HepG2 (cell line): ENCODE measurements around the gene ITPR1. TPM values are rescaled to one million over a fixed set of nuclear protein-coding genes. Genes with fewer than 3 reads are reported as not detected.
A peak's percentile ranks its signal among the peaks of the same experiment; 100 is the strongest.

Experiments used
- ATAC-seq: fragments of 200-7000 bp; cut with Tn5 transposase; 3 replicates; pipeline ENCODE4 v1.9.1; 2020; ENCODE audit warnings: mild to moderate bottlenecking, moderate library complexity
- BruUV-seq: library from RNA; stranded (reverse); fragments of 400-500 nt; replicated peaks from 2 replicates; lab custom pipeline; 2021; lab: Mats Ljungman, UMichigan
- CTCF ChIA-PET: fragments of 300-600 bp; formaldehyde crosslinking; extraction: SDS; loops from one replicate; lab custom pipeline; 2021; ENCODE audit warnings: low total read pairs, inconsistent platforms, low intra/inter-chr PET ratio; lab: Yijun Ruan, JAX
- POLR2A ChIA-PET: fragments of 350-600 bp; sonication (Branson Sonifier 250); formaldehyde crosslinking; loops from one replicate; lab custom pipeline; 2020; ENCODE audit warnings: antibody characterized with exemption, inconsistent platforms; lab: Yijun Ruan, JAX
- DNase-seq: peaks from one replicate; pipeline ENCODE4 v3.0.0-alpha.2; 2015; ENCODE audit warnings: low spot score
- FAIRE-seq: peaks from 3 replicates; lab custom pipeline; 2011; peaks lifted over from hg19 to GRCh38; lab: Jason Lieb, UNC
- H2AFZ ChIP-seq: one replicate; pipeline ENCODE4 v1.6.1; 2011; ENCODE audit warnings: low read length, inconsistent platforms
- H3K27ac ChIP-seq: fragments of 300-600 bp; 3 replicates; pipeline ENCODE4 v1.8.0; 2011; ENCODE audit warnings: mixed run types, mild to moderate bottlenecking, mixed read lengths, low read length, inconsistent platforms; ENCODE audit not compliant: insufficient read depth; ENCODE audit errors: extremely low read length
- H3K27me3 ChIP-seq, 2 experiments: fragments of 200-600 bp in 1 of 2; 2 replicates in 1 of 2; 3 replicates in 1 of 2; pipeline versions ENCODE4 v1.6.0 to v1.8.0; 2011; ENCODE audit warnings: low read length in 2 of 2, mild to moderate bottlenecking in 2 of 2, moderate library complexity in 2 of 2, inconsistent platforms in 1 of 2; ENCODE audit not compliant: insufficient read depth in 2 of 2, control insufficient read depth in 1 of 2
- H3K36me3 ChIP-seq, 2 experiments: fragments of 200-600 bp in 1 of 2; replicated peaks in 1 of 2; 2 replicates in 1 of 2; 3 replicates in 1 of 2; pipeline versions ENCODE4 v1.5.1 to v1.8.0; 2011; ENCODE audit warnings: low read length in 2 of 2, inconsistent platforms in 1 of 2; ENCODE audit not compliant: insufficient read depth in 2 of 2, control insufficient read depth in 1 of 2
- H3K4me1 ChIP-seq: 2 replicates; pipeline ENCODE4 v1.5.1; 2012; ENCODE audit warnings: low read length, inconsistent platforms; ENCODE audit not compliant: insufficient read depth
- H3K4me2 ChIP-seq: 2 replicates; pipeline ENCODE4 v1.6.0; 2011; ENCODE audit warnings: low read depth, low read length, inconsistent platforms
- H3K4me3 ChIP-seq, 3 experiments: fragments of 200-600 bp in 1 of 3; sonication (generic), shearing (Covaris generic) in 1 of 3; replicated peaks in 1 of 3; 2 replicates each; pipeline ENCODE4 v1.5.1; 2011 to 2016; ENCODE audit warnings: low read length in 3 of 3, inconsistent platforms in 2 of 3, low read depth in 2 of 3, mild to moderate bottlenecking in 2 of 3, control low read depth in 1 of 3, mixed read lengths in 1 of 3; ENCODE audit not compliant: insufficient read depth in 1 of 3
- H3K79me2 ChIP-seq: one replicate; pipeline ENCODE4 v1.6.1; 2011; ENCODE audit warnings: low read length, inconsistent platforms; ENCODE audit not compliant: insufficient read depth
- H3K9ac ChIP-seq: 2 replicates; pipeline ENCODE4 v1.6.0; 2011; ENCODE audit warnings: mild to moderate bottlenecking, low read depth, low read length, inconsistent platforms; ENCODE audit not compliant: insufficient read depth
- H3K9me3 ChIP-seq: 2 replicates; pipeline ENCODE4 v1.5.1; 2012; ENCODE audit warnings: mild to moderate bottlenecking, low read length
- H4K20me1 ChIP-seq: 2 replicates; pipeline ENCODE4 v1.6.0; 2011; ENCODE audit warnings: inconsistent platforms, mild to moderate bottlenecking, low read length, moderate library complexity; ENCODE audit not compliant: insufficient read depth
- MAFK ChIP-seq, 2 experiments: IDR thresholded peaks in 1 of 2; conservative IDR thresholded peaks in 1 of 2; 2 replicates each; pipeline ENCODE4 v1.6.1; 2011; ENCODE audit warnings: improper control_type of control experiment in 2 of 2, low read length in 2 of 2
- MAZ ChIP-seq, 2 experiments: sonication (generic) in 1 of 2; formaldehyde crosslinking in 1 of 2; IDR thresholded peaks; 2 replicates each; pipeline versions ENCODE4 v1.5.0 to v1.6.1; 2012 to 2020; ENCODE audit warnings: low read depth in 2 of 2, mild to moderate bottlenecking in 2 of 2, borderline replicate concordance in 1 of 2, improper control_type of control experiment in 1 of 2, low read length in 1 of 2, missing genetic modification reagents in 1 of 2, moderate library complexity in 1 of 2
- RCOR2 ChIP-seq: IDR thresholded peaks from 2 replicates; pipeline ENCODE4 v1.6.1; 2016; ENCODE audit warnings: missing biosample characterization, missing genetic modification reagents
- ZKSCAN1 ChIP-seq: fragments of 150-350 bp; IDR thresholded peaks from 2 replicates; pipeline ENCODE4 v1.6.1; 2014; ENCODE audit warnings: low read length
- ZNF121 ChIP-seq: sonication (generic); formaldehyde crosslinking; IDR thresholded peaks from 2 replicates; pipeline ENCODE4 v1.5.0; 2020; ENCODE audit warnings: mild to moderate bottlenecking, missing genetic modification reagents
- ZNF629 ChIP-seq: sonication (generic); formaldehyde crosslinking; conservative IDR thresholded peaks from 2 replicates; pipeline ENCODE4 v1.5.0; 2020; ENCODE audit warnings: missing genetic modification reagents
- WGBS: methylation state at CpG from one replicate; pipeline ENCODE4 v1.1.6; 2017; ENCODE audit warnings: low lambda C conversion rate; 5-methylcytosine and 5-hydroxymethylcytosine counted together
- in situ Hi-C: cut with HindIII; loops from 2 replicates; pipeline ENCODE4 v1.10.0; 2017; ENCODE audit warnings: low pct_unique_long_range_greater_than_20kb; ENCODE audit not compliant: extremely low pct_ligation_motif_present
- intact Hi-C: fragments of 100-400 bp; cut with micrococcal nuclease; formaldehyde crosslinking; loops from one replicate; pipeline ENCODE4 v1.10.0; 2022; ENCODE audit not compliant: unreplicated experiment
- polyA plus RNA-seq, 8 experiments: library from polyadenylated mRNA; depleted of rRNA in 3 of 8; stranded (reverse) in 7 of 8; unstranded in 1 of 8; fragments of >200 nt; fragmentation: Illumina TruSeq in 4 of 8; extraction: Trizol in 4 of 8; gene quantifications; 2 replicates each; pipeline versions ENCODE4 v1.2.1 to v1.2.3, GENCODE V29; 2011 to 2016; ENCODE audit warnings: low read depth in 4 of 8, missing spikeins in 1 of 8, mixed read lengths in 1 of 8; ENCODE audit not compliant: insufficient read depth in 1 of 8
- total RNA-seq, 5 experiments: library from RNA; depleted of rRNA; stranded (reverse); fragments of >200 nt; fragmentation: Illumina TruSeq; extraction: Trizol; gene quantifications; 2 replicates each; pipeline ENCODE4 v1.2.3, GENCODE V29; 2016; ENCODE audit warnings: low read depth in 1 of 5

Gene ITPR1
- total and polyA plus RNA-seq, 2 of the 13 experiments (the other 11 are each of a cell fraction or from before 2014, with no cell fraction given): 10.0 to 11.4 TPM

- H3K4me2 ChIP-seq: no peak overlapping the region
- H3K4me3 ChIP-seq: no peak overlapping the region
- FAIRE-seq (no peak), DNase-seq (no peak), ATAC-seq (no peak)
- peaks cover 88% of the 10 kb centered on the region for H3K4me1 ChIP-seq
- H3K27me3 ChIP-seq: no peaks in the 10 kb centered on the region
- H4K20me1 ChIP-seq: no peaks in the 10 kb centered on the region
- WGBS: 95% methylated on average over 5 of the region's 5 CpGs
- BruUV-seq: no TSS peak
- no peaks in the 10 kb centered on the region for H3K79me2 ChIP-seq
- no peak overlapping the region for H3K27ac ChIP-seq
- no peaks in the 10 kb centered on the region for H3K36me3 ChIP-seq
- H2AFZ ChIP-seq: no peak overlapping the region
- CTCF ChIA-PET: no interaction called here
- intact Hi-C loops: no loop called here
- in situ Hi-C loops: no loop called here
- TF ChIP-seq MAFK (conservative IDR thresholded peaks at IDR 0.05 in 1 of 2, IDR thresholded peaks at IDR 0.05 in 1 of 2; ENCODE audit: low read length in 2 of 2) (0 out of 4 replicates have a peak, but pooled peaks of 1 of the 2 experiments have one; percentile 7), ZKSCAN1 (peak; percentile 12; the same call in 1 of the 2 replicates), ZNF629 (no peak), RCOR2 (CRISPR knock-in tag) (no peak)
- TF ChIP-seq, all 625 proteins: peak for 2
- Histone ChIP-seq H3K9me3 (no peaks in the 10 kb centered on the region), H3K9ac (no peak overlapping the region)
- POLR2A ChIA-PET: interaction anchor here (12.6 kb wide), 1 partner anchor 17 kb away, joined by 120 read pairs; the partner anchor contains the start of gene ITPR1
Measured at GRCh38 chr3:4509983-4510755, 17.0 kb downstream of the ITPR1 start.

DNA sequence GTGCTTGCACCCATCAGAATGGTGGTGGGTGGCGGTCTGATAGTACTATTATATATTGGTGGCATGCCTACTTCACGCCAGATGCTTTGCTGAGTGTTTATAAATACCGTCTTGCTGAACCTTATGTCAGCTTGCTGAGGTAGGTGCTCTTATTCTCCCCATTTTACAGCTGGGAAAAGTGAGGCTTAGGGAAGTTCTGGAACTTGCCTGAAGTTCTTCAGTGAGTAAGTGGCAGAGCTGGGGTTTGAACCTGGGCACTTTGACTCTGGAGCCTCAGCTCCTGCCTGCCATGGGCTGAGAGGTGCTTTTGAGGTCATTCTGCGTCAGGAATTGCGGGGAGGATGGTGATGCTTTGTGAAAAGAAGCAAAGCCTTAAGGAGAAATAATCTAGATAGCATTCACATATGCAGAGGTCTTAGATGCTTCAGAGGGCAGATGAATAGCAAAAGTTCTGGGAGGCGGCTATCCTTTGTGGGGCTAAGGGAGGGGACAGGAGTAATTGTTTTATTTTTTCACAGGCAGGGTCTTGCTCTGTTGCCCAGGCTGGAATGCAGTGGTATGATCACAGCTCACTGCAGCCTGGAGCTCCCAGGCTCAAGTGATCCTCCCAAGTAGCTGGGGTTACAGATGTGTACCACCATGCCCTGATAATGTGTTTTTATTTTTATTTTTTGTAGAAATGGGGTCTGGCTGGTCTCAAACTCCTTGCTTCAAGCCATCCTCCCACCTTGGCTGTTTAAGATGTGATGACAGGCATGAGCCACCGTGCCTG, 18.5 kb downstream of the ITPR1 start:
- in situ Hi-C loops: no loop called here
- ChIA-PET POLR2A (interaction anchor here (12.6 kb wide), 1 partner anchor 19 kb away, joined by 120 read pairs; the partner anchor contains the start of gene ITPR1), CTCF (no interaction called here)
- intact Hi-C loops: loop anchor here (1.0 kb wide), 1 partner anchor 60 kb away; no protein-coding TSS in a partner anchor
- no TSS peak for BruUV-seq
- TF ChIP-seq ZNF121 (CRISPR knock-in tag) (peak; percentile 44; the same call in 1 of the 2 replicates), ZNF629 (peak; percentile 81), MAZ (IDR thresholded peaks at IDR 0.05; ENCODE audit: borderline replicate concordance, low read depth, low read length) (no peak), MAZ (CRISPR knock-in tag; IDR thresholded peaks at IDR 0.05; ENCODE audit: low read depth) (no peak)
- Histone ChIP-seq H3K27me3 (no peaks in the 10 kb centered on the region), H3K79me2 (no peaks in the 10 kb centered on the region), H3K9ac (0 out of 2 replicates have a peak overlapping the region, but pooled peaks have one; percentile 47), H3K4me1 (peaks cover 73% of the 10 kb centered on the region), H3K27ac (peak overlapping the region; percentile 76), H3K4me3 (no peak overlapping the region), H2AFZ (no peak overlapping the region), H3K4me2 (no peak overlapping the region), H3K9me3 (no peaks in the 10 kb centered on the region), H4K20me1 (no peaks in the 10 kb centered on the region), H3K36me3 (no peaks in the 10 kb centered on the region)
- FAIRE-seq (no peak), ATAC-seq (no peak), DNase-seq (no peak)
- 78% methylated on average over 7 of the region's 7 CpGs for WGBS
